WTC11 (cell line): ENCODE measurements around the gene SAMSN1. TPM values are rescaled to one million over a fixed set of nuclear protein-coding genes. Genes with fewer than 3 reads are reported as not detected.

Experiments used
- ATAC-seq: fragments of 200-7000 bp; cut with Tn5 transposase; 2 replicates; pipeline ENCODE4 v1.10.0; 2021; ENCODE audit warnings: mild to moderate bottlenecking, moderate library complexity
- CTCF ChIA-PET: fragments of 300-600 bp; sonication (Branson Sonifier 250); formaldehyde crosslinking; loops from one replicate; lab custom pipeline; 2021; ENCODE audit warnings: antibody characterized with exemption; lab: Charles Lee
- POLR2A ChIA-PET: fragments of 350-600 bp; sonication (Branson Sonifier 250); formaldehyde crosslinking; loops from one replicate; lab custom pipeline; 2021; ENCODE audit warnings: antibody characterized with exemption; lab: Charles Lee
- DNase-seq: peaks from one replicate; pipeline ENCODE4 v3.0.0; 2021; ENCODE audit warnings: low spot score
- H3K27ac Mint-ChIP-seq: 2 replicates; pipeline ENCODE4 v1.8.0; 2021; ENCODE audit warnings: mixed read lengths
- H3K27me3 Mint-ChIP-seq: 2 replicates; pipeline ENCODE4 v1.8.0; 2021; ENCODE audit warnings: low read depth, mild to moderate bottlenecking, moderate library complexity, mixed read lengths
- H3K36me3 Mint-ChIP-seq: 2 replicates; pipeline ENCODE4 v1.8.0; 2021; ENCODE audit warnings: mixed read lengths
- H3K4me1 Mint-ChIP-seq: 2 replicates; pipeline ENCODE4 v1.8.0; 2022; ENCODE audit warnings: mixed read lengths
- H3K4me3 Mint-ChIP-seq: 2 replicates; pipeline ENCODE4 v1.8.0; 2021; ENCODE audit warnings: mild to moderate bottlenecking, moderate library complexity, mixed read lengths
- H3K9me3 Mint-ChIP-seq: 2 replicates; pipeline ENCODE4 v1.8.0; 2021; ENCODE audit warnings: mixed read lengths
- ARID4B ChIP-seq: sonication (generic); formaldehyde crosslinking; IDR thresholded peaks from 2 replicates; pipeline ENCODE4 v1.8.0; 2023; ENCODE audit warnings: missing genetic modification reagents, mild to moderate bottlenecking, borderline replicate concordance
- CBFB ChIP-seq: sonication (generic); formaldehyde crosslinking; IDR thresholded peaks from 2 replicates; pipeline ENCODE4 v1.8.1; 2022; ENCODE audit warnings: mild to moderate bottlenecking, low read depth, missing genetic modification reagents
- FOXJ3 ChIP-seq: sonication (generic); formaldehyde crosslinking; IDR thresholded peaks from 2 replicates; pipeline ENCODE4 v1.9.0; 2021; ENCODE audit warnings: missing genetic modification reagents, mild to moderate bottlenecking, borderline replicate concordance
- FOXK1 ChIP-seq: sonication (generic); formaldehyde crosslinking; IDR thresholded peaks from 2 replicates; pipeline ENCODE4 v1.8.0; 2022; ENCODE audit warnings: mild to moderate bottlenecking, moderate library complexity, missing genetic modification reagents
- FOXP4 ChIP-seq: sonication (generic); formaldehyde crosslinking; IDR thresholded peaks from 2 replicates; pipeline ENCODE4 v1.8.0; 2022; ENCODE audit warnings: mild to moderate bottlenecking, missing genetic modification reagents
- GTF2I ChIP-seq: fragments of 250-450 bp; sonication (Bioruptor Pico); conservative IDR thresholded peaks from 2 replicates; pipeline ENCODE4 v1.4.0; 2021; ENCODE audit warnings: mild to moderate bottlenecking
- NFATC4 ChIP-seq: fragments of 250-450 bp; sonication (Bioruptor Pico); IDR thresholded peaks from 2 replicates; pipeline ENCODE4 v1.9.0; 2021; ENCODE audit warnings: mild to moderate bottlenecking
- OVOL2 ChIP-seq: fragments of 250-450 bp; sonication (Bioruptor Pico); IDR thresholded peaks from 2 replicates; pipeline ENCODE4 v1.9.0; 2021; ENCODE audit warnings: mild to moderate bottlenecking, borderline replicate concordance
- RORB ChIP-seq: fragments of 250-450 bp; sonication (Bioruptor Pico); IDR thresholded peaks from 2 replicates; pipeline ENCODE4 v1.9.0; 2021; ENCODE audit warnings: mild to moderate bottlenecking
- STAT6 ChIP-seq: sonication (generic); formaldehyde crosslinking; conservative IDR thresholded peaks from 2 replicates; pipeline ENCODE4 v1.8.1; 2023; ENCODE audit warnings: mild to moderate bottlenecking, low read depth, missing genetic modification reagents, moderate library complexity
- ZBTB21 ChIP-seq: sonication (generic); formaldehyde crosslinking; IDR thresholded peaks from 2 replicates; pipeline ENCODE4 v1.8.1; 2023; ENCODE audit warnings: mild to moderate bottlenecking, missing genetic modification reagents, borderline replicate concordance
- ZNF232 ChIP-seq: sonication (generic); formaldehyde crosslinking; IDR thresholded peaks from 2 replicates; pipeline ENCODE4 v1.8.0; 2022; ENCODE audit warnings: mild to moderate bottlenecking, missing genetic modification reagents
- ZNF281 ChIP-seq: sonication (generic); formaldehyde crosslinking; IDR thresholded peaks from 2 replicates; pipeline ENCODE4 v1.8.0; 2023; ENCODE audit warnings: mild to moderate bottlenecking, missing genetic modification reagents
- total RNA-seq: library from RNA; stranded (reverse); gene quantifications from 3 replicates; pipeline ENCODE4 v1.2.3, GENCODE V29; 2021
- TF ChIP-seq, protein P1 (sequence below): sonication (generic); formaldehyde crosslinking; IDR thresholded peaks from 2 replicates; pipeline ENCODE4 v1.8.1; 2023; ENCODE audit warnings: mild to moderate bottlenecking, missing genetic modification reagents
- TF ChIP-seq, protein P2 (sequence below): fragments of 250-450 bp; sonication (Bioruptor Pico); IDR thresholded peaks from 2 replicates; pipeline ENCODE4 v1.9.0; 2021; ENCODE audit warnings: mild to moderate bottlenecking

The SAMSN1 gene
- total RNA-seq, 1 experiment from 2014 or later = 1.2 TPM

- TF ChIP-seq STAT6 (CRISPR knock-in tag) = no peak
- TF ChIP-seq, protein P1, sequence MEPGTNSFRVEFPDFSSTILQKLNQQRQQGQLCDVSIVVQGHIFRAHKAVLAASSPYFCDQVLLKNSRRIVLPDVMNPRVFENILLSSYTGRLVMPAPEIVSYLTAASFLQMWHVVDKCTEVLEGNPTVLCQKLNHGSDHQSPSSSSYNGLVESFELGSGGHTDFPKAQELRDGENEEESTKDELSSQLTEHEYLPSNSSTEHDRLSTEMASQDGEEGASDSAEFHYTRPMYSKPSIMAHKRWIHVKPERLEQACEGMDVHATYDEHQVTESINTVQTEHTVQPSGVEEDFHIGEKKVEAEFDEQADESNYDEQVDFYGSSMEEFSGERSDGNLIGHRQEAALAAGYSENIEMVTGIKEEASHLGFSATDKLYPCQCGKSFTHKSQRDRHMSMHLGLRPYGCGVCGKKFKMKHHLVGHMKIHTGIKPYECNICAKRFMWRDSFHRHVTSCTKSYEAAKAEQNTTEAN (CRISPR knock-in tag) = no peak
Observed at GRCh38 chr21:14560139-14560538, 14.0 kb upstream of the SAMSN1 start (continued).

- no peak overlapping the region for H3K4me3 Mint-ChIP-seq
- peaks cover 31% of the 10 kb centered on the region for H3K9me3 Mint-ChIP-seq
- no peak for TF ChIP-seq FOXK1
- TF ChIP-seq FOXJ3 = no peak
- TF ChIP-seq OVOL2 (CRISPR knock-in tag) = no peak
- TF ChIP-seq ARID4B (CRISPR knock-in tag) = no peak
- no peak for TF ChIP-seq RORB (CRISPR knock-in tag)
- TF ChIP-seq CBFB (CRISPR knock-in tag) = no peak
- TF ChIP-seq, protein P2, sequence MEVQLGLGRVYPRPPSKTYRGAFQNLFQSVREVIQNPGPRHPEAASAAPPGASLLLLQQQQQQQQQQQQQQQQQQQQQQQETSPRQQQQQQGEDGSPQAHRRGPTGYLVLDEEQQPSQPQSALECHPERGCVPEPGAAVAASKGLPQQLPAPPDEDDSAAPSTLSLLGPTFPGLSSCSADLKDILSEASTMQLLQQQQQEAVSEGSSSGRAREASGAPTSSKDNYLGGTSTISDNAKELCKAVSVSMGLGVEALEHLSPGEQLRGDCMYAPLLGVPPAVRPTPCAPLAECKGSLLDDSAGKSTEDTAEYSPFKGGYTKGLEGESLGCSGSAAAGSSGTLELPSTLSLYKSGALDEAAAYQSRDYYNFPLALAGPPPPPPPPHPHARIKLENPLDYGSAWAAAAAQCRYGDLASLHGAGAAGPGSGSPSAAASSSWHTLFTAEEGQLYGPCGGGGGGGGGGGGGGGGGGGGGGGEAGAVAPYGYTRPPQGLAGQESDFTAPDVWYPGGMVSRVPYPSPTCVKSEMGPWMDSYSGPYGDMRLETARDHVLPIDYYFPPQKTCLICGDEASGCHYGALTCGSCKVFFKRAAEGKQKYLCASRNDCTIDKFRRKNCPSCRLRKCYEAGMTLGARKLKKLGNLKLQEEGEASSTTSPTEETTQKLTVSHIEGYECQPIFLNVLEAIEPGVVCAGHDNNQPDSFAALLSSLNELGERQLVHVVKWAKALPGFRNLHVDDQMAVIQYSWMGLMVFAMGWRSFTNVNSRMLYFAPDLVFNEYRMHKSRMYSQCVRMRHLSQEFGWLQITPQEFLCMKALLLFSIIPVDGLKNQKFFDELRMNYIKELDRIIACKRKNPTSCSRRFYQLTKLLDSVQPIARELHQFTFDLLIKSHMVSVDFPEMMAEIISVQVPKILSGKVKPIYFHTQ (CRISPR knock-in tag) = no peak
- no peak for TF ChIP-seq ZNF281
- TF ChIP-seq NFATC4 (CRISPR knock-in tag) = no peak
- TF ChIP-seq ZBTB21 (CRISPR knock-in tag) = no peak
- no peak for TF ChIP-seq GTF2I (CRISPR knock-in tag)
- TF ChIP-seq FOXP4 = no peak
- no peak for TF ChIP-seq ZNF232 (CRISPR knock-in tag)
- no peak for DNase-seq
- no peak overlapping the region for H3K27ac Mint-ChIP-seq
- CTCF ChIA-PET = no interaction called here
- peaks cover 21% of the 10 kb centered on the region for H3K36me3 Mint-ChIP-seq
- H3K27me3 Mint-ChIP-seq = peaks cover 3% of the 10 kb centered on the region; the same call in 1 of the 2 replicates
- peaks cover 13% of the 10 kb centered on the region for H3K4me1 Mint-ChIP-seq
- POLR2A ChIA-PET = no interaction called here
- no peak for ATAC-seq
Observed at GRCh38 chr21:14559102-14559501, 13.0 kb upstream of the SAMSN1 start.
